AG08395 (cell line): Measurements from ENCODE around the gene LRRN4.
A peak's percentile ranks its signal among the peaks of the same experiment; 100 is the strongest.

ENCODE experiments used
- DNase-seq: peaks from one replicate; pipeline ENCODE4 v3.0.0; 2012; ENCODE audit warnings: mixed read lengths, low spot score

Gene LRRN4

GRCh38 chr20:6030453-6031080 is 23.3 kb downstream of the LRRN4 start:
- no peak for DNase-seq

- DNase-seq = peak; percentile 61
Measured at GRCh38 chr20:6029538-6029937, 24.3 kb downstream of the LRRN4 start.

- DNase-seq = no peak
Measured at GRCh38 chr20:6028818-6029217, 25.0 kb downstream of the LRRN4 start.

- DNase-seq = no peak
Measured at GRCh38 chr20:6026051-6026450, 27.8 kb downstream of the LRRN4 start.

- no peak for DNase-seq
Measured at GRCh38 chr20:6024768-6025167, 29.1 kb downstream of the LRRN4 start.

- DNase-seq = no peak
Measured at GRCh38 chr20:6017880-6018279, 36.0 kb downstream of the LRRN4 start.

- DNase-seq = no peak
Measured at GRCh38 chr20:6017467-6017866, 36.4 kb downstream of the LRRN4 start.

- no peak for DNase-seq
Measured at GRCh38 chr20:6014957-6015356, 38.9 kb downstream of the LRRN4 start.

GRCh38 chr20:6014017-6014416 is 39.8 kb downstream of the LRRN4 start:
- no peak for DNase-seq

GRCh38 chr20:6012179-6012578 is 41.7 kb downstream of the LRRN4 start:
- DNase-seq = no peak

- DNase-seq = peak; percentile 76
Measured at GRCh38 chr20:6008254-6008653, 45.6 kb downstream of the LRRN4 start.

- DNase-seq = no peak
Measured at GRCh38 chr20:6007529-6008103, 46.2 kb downstream of the LRRN4 start.

GRCh38 chr20:6007094-6007528 is 46.7 kb downstream of the LRRN4 start:
- DNase-seq = no peak

- DNase-seq = no peak
Measured at GRCh38 chr20:6006603-6006949, 47.3 kb downstream of the LRRN4 start.

GRCh38 chr20:6000871-6001270 is 53.0 kb downstream of the LRRN4 start:
- DNase-seq = no peak

- DNase-seq = no peak
Measured at GRCh38 chr20:5999783-6000182, 54.1 kb downstream of the LRRN4 start.

- DNase-seq = no peak
Measured at GRCh38 chr20:5996765-5997164, 57.1 kb downstream of the LRRN4 start.

- DNase-seq = peak; percentile 8
Measured at GRCh38 chr20:5991623-5992441, 62.0 kb downstream of the LRRN4 start.

GRCh38 chr20:5990946-5991345 is 62.9 kb downstream of the LRRN4 start:
- no peak for DNase-seq
